HEK293 (cell line): Measurements from ENCODE around the gene TNFRSF14.

Experiments used
- CTCF ChIA-PET: fragments of 350-600 bp; formaldehyde crosslinking; extraction: SDS; loops from one replicate; lab custom pipeline; 2021; ENCODE audit warnings: antibody characterized with exemption; lab: Yijun Ruan, JAX
- POLR2A ChIA-PET: fragments of 300-600 bp; formaldehyde crosslinking; extraction: SDS; loops from one replicate; lab custom pipeline; 2020; ENCODE audit warnings: antibody characterized with exemption, inconsistent platforms; lab: Yijun Ruan, JAX
- H3K27ac ChIP-seq: fragments of 200-500 bp; sonication (Bioruptor generic); 2 replicates; pipeline ENCODE4 v1.5.1; 2014; ENCODE audit warnings: low read depth, low read length, control low read depth, inconsistent platforms; ENCODE audit errors: extremely low read depth
- H3K36me3 ChIP-seq, 2 experiments: fragments of 200-500 bp in 1 of 2; sonication (Bioruptor generic) in 1 of 2; 1 replicate in 1 of 2; 2 replicates in 1 of 2; pipeline ENCODE4 v1.5.1; 2014 to 2017; ENCODE audit warnings: inconsistent platforms in 2 of 2, low read length in 2 of 2; ENCODE audit not compliant: control insufficient read depth in 2 of 2, insufficient read depth in 1 of 2
- H3K4me1 ChIP-seq: fragments of 200-500 bp; sonication (Bioruptor generic); 2 replicates; pipeline ENCODE4 v1.5.1; 2014; ENCODE audit warnings: mild to moderate bottlenecking, low read length, inconsistent platforms; ENCODE audit not compliant: control insufficient read depth, insufficient read depth
- H3K4me3 ChIP-seq: 2 replicates; pipeline ENCODE4 v1.5.1; 2011; ENCODE audit warnings: low read depth, mild to moderate bottlenecking, control low read depth, low read length, moderate library complexity
- H3K9me3 ChIP-seq: fragments of 200-500 bp; sonication (Bioruptor generic); 2 replicates; pipeline ENCODE4 v1.5.1; 2014; ENCODE audit warnings: low read depth, low read length, inconsistent platforms; ENCODE audit not compliant: control insufficient read depth, insufficient read depth
- EGR2 ChIP-seq: fragments of 450-650 bp; formaldehyde crosslinking; IDR thresholded peaks from 2 replicates; pipeline ENCODE4 v1.5.1; 2016; ENCODE audit warnings: low read depth, missing biosample characterization, missing genetic modification characterization
- HOXA7 ChIP-seq: sonication (generic); formaldehyde crosslinking; IDR thresholded peaks from 2 replicates; pipeline ENCODE4 v1.8.1; 2022; ENCODE audit warnings: missing genetic modification reagents, borderline replicate concordance
- REPIN1 ChIP-seq: fragments of 450-650 bp; formaldehyde crosslinking; IDR thresholded peaks from 2 replicates; pipeline ENCODE4 v1.5.1; 2017; ENCODE audit warnings: missing biosample characterization, missing genetic modification characterization, low read depth
- SALL2 ChIP-seq: fragments of 450-650 bp; formaldehyde crosslinking; IDR thresholded peaks from 2 replicates; pipeline ENCODE4 v1.5.0; 2017; ENCODE audit warnings: missing biosample characterization, mild to moderate bottlenecking, missing genetic modification characterization, borderline replicate concordance
- ZFHX2 ChIP-seq: fragments of 450-650 bp; formaldehyde crosslinking; conservative IDR thresholded peaks from 2 replicates; pipeline ENCODE4 v1.5.1; 2016; ENCODE audit warnings: missing biosample characterization, missing genetic modification characterization
- ZFP69B ChIP-seq: fragments of 450-650 bp; formaldehyde crosslinking; IDR thresholded peaks from 2 replicates; pipeline ENCODE4 v1.5.1; 2016; ENCODE audit warnings: missing biosample characterization, missing genetic modification characterization
- ZNF121 ChIP-seq: fragments of 450-650 bp; formaldehyde crosslinking; IDR thresholded peaks from 2 replicates; pipeline ENCODE4 v1.5.1; 2016; ENCODE audit warnings: missing biosample characterization, missing genetic modification characterization
- ZNF174 ChIP-seq: fragments of 450-650 bp; formaldehyde crosslinking; IDR thresholded peaks from 2 replicates; pipeline ENCODE4 v1.5.0; 2017; ENCODE audit warnings: missing biosample characterization, mild to moderate bottlenecking, missing genetic modification characterization
- ZNF175 ChIP-seq: fragments of 450-650 bp; formaldehyde crosslinking; IDR thresholded peaks from 2 replicates; pipeline ENCODE4 v1.5.1; 2016; ENCODE audit warnings: missing biosample characterization, missing genetic modification characterization
- ZNF211 ChIP-seq: fragments of 450-650 bp; formaldehyde crosslinking; IDR thresholded peaks from 2 replicates; pipeline ENCODE4 v1.5.1; 2016; ENCODE audit warnings: low read depth, missing biosample characterization, missing genetic modification characterization
- ZNF239 ChIP-seq: fragments of 450-650 bp; formaldehyde crosslinking; IDR thresholded peaks from 2 replicates; pipeline ENCODE4 v1.5.1; 2016; ENCODE audit warnings: missing biosample characterization, missing genetic modification characterization
- ZNF24 ChIP-seq: fragments of 450-650 bp; formaldehyde crosslinking; IDR thresholded peaks from 2 replicates; pipeline ENCODE4 v1.5.1; 2016; ENCODE audit warnings: missing biosample characterization, missing genetic modification characterization
- ZNF266 ChIP-seq: fragments of 450-650 bp; formaldehyde crosslinking; IDR thresholded peaks from 2 replicates; pipeline ENCODE4 v1.5.1; 2016; ENCODE audit warnings: missing biosample characterization, missing genetic modification characterization, low read depth
- ZNF510 ChIP-seq: fragments of 450-650 bp; formaldehyde crosslinking; IDR thresholded peaks from 2 replicates; pipeline ENCODE4 v1.5.1; 2018; ENCODE audit warnings: mild to moderate bottlenecking, missing genetic modification characterization, missing biosample characterization; ENCODE audit not compliant: insufficient replicate concordance
- ZNF558 ChIP-seq: fragments of 450-650 bp; formaldehyde crosslinking; IDR thresholded peaks from 2 replicates; pipeline ENCODE4 v1.5.1; 2016; ENCODE audit warnings: missing biosample characterization, missing genetic modification characterization
- ZNF561 ChIP-seq: fragments of 450-650 bp; IDR thresholded peaks from 2 replicates; pipeline ENCODE4 v1.5.1; 2018; ENCODE audit warnings: missing biosample characterization, missing genetic modification characterization, borderline replicate concordance
- ZNF76 ChIP-seq: fragments of 450-650 bp; formaldehyde crosslinking; IDR thresholded peaks from 2 replicates; pipeline ENCODE4; 2016; ENCODE audit warnings: low read depth, missing biosample characterization, missing genetic modification characterization, borderline replicate concordance
- ZNF768 ChIP-seq: fragments of 450-650 bp; formaldehyde crosslinking; IDR thresholded peaks from 2 replicates; pipeline ENCODE4 v1.5.1; 2018; ENCODE audit warnings: missing biosample characterization, mild to moderate bottlenecking, missing genetic modification characterization
- ZNF777 ChIP-seq: fragments of 450-650 bp; formaldehyde crosslinking; IDR thresholded peaks from 2 replicates; pipeline ENCODE4 v1.5.1; 2017; ENCODE audit warnings: missing biosample characterization, missing genetic modification characterization, borderline replicate concordance
- ZNF843 ChIP-seq: fragments of 450-650 bp; formaldehyde crosslinking; IDR thresholded peaks from 2 replicates; pipeline ENCODE4 v1.5.1; 2016; ENCODE audit warnings: missing biosample characterization, missing genetic modification characterization
- TF ChIP-seq, protein P1 (sequence below): fragments of 450-650 bp; formaldehyde crosslinking; IDR thresholded peaks from 2 replicates; pipeline ENCODE4 v1.5.1; 2017; ENCODE audit warnings: missing biosample characterization, missing genetic modification characterization
- TF ChIP-seq, protein P2 (sequence below): fragments of 450-650 bp; formaldehyde crosslinking; IDR thresholded peaks from 2 replicates; pipeline ENCODE4 v1.5.1; 2016; ENCODE audit warnings: missing biosample characterization, missing genetic modification characterization
- TF ChIP-seq, protein P3 (sequence below): IDR thresholded peaks from 2 replicates; pipeline ENCODE4 v1.6.1; 2011; ENCODE audit warnings: mild to moderate bottlenecking, low read depth, low read length, borderline replicate concordance

Gene TNFRSF14

GRCh38 chr1:2517966-2518365, 38.2 kb upstream of the TNFRSF14 start:
- CTCF ChIA-PET, result interaction anchor here (0.6 kb wide), 1 partner anchor 557 kb away, joined by 3 read pairs; no protein-coding TSS in a partner anchor
- TF ChIP-seq HOXA7 (CRISPR knock-in tag), result no peak
- TF ChIP-seq, protein P1, sequence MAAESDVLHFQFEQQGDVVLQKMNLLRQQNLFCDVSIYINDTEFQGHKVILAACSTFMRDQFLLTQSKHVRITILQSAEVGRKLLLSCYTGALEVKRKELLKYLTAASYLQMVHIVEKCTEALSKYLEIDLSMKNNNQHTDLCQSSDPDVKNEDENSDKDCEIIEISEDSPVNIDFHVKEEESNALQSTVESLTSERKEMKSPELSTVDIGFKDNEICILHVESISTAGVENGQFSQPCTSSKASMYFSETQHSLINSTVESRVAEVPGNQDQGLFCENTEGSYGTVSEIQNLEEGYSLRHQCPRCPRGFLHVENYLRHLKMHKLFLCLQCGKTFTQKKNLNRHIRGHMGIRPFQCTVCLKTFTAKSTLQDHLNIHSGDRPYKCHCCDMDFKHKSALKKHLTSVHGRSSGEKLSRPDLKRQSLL, result no peak
- no peak for TF ChIP-seq ZNF777 (tag by site-specific recombination)
- no peak for TF ChIP-seq ZNF24 (tag by site-specific recombination)
- POLR2A ChIA-PET, result no interaction called here
- no peak overlapping the region for H3K4me3 ChIP-seq
- H3K9me3 ChIP-seq, result no peaks in the 10 kb centered on the region
- H3K36me3 ChIP-seq, result peaks cover 0 to 97% of the 10 kb centered on the region in 2 experiments; a peak in 2 of 3 replicates
- H3K4me1 ChIP-seq, result no peaks in the 10 kb centered on the region
- no peak overlapping the region for H3K27ac ChIP-seq

GRCh38 chr1:2518528-2518927, 37.6 kb upstream of the TNFRSF14 start:
- Histone ChIP-seq H3K4me3 (no peak overlapping the region), H3K27ac (no peak overlapping the region), H3K9me3 (no peaks in the 10 kb centered on the region), H3K36me3 (peaks cover 0 to 92% of the 10 kb centered on the region in 2 experiments; a peak in 2 of 3 replicates), H3K4me1 (peaks cover 5% of the 10 kb centered on the region; the same call in 1 of the 2 replicates)
- POLR2A ChIA-PET, result no interaction called here
- CTCF ChIA-PET, result no interaction called here
- TF ChIP-seq ZNF510 (tag by site-specific recombination) (no peak), ZFHX2 (tag by site-specific recombination) (peak; percentile 37)

DNA sequence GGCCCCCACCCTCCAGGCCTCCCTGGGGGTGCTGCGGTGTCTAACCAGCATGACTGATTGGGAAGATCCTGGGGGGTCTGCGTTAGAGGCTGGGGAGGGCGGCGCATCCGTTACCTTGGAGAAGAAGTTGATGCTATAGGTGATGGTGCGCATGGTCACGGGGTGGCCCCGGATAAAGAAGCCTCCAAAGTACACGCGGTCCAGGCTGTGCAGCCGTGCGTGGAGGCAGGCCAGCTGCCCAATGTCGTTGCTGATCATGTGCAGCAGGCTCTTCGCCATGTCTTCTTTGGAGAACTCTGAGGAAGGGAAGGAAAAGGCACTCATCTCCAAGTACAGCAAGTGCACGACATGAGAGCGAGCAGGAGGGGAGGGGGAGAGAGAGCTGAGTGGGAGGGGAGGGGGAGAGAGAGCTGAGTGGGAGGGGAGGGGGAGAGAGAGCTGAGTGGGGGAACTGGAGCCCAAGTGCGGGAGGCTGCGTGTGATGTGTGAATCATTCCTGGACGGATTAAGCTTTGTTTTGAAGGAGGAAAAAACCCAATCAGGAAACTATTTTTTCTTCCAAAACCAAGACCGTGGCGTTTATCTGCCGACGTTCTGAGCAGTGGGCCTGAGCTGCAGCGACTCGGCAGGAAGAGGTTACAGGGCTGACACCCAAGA, 37.0 kb upstream of the TNFRSF14 start:
- Histone ChIP-seq H3K36me3 (peaks cover 0 to 86% of the 10 kb centered on the region in 2 experiments; a peak in 2 of 3 replicates), H3K4me3 (no peak overlapping the region), H3K9me3 (no peaks in the 10 kb centered on the region), H3K4me1 (peaks cover 11% of the 10 kb centered on the region; the same call in 1 of the 2 replicates), H3K27ac (no peak overlapping the region)
- ChIA-PET POLR2A (interaction anchor here (0.6 kb wide), 1 partner anchor 796 kb away, joined by 3 read pairs; no protein-coding TSS in a partner anchor), CTCF (interaction anchor here (0.7 kb wide), 1 partner anchor 905 kb away, joined by 3 read pairs; no protein-coding TSS in a partner anchor)
- TF ChIP-seq SALL2 (no peak), EGR2 (tag by site-specific recombination) (peak; percentile 42; the same call in 1 of the 2 replicates), ZFHX2 (tag by site-specific recombination) (0 out of 2 replicates have a peak, but pooled peaks have one; percentile 40)

DNA sequence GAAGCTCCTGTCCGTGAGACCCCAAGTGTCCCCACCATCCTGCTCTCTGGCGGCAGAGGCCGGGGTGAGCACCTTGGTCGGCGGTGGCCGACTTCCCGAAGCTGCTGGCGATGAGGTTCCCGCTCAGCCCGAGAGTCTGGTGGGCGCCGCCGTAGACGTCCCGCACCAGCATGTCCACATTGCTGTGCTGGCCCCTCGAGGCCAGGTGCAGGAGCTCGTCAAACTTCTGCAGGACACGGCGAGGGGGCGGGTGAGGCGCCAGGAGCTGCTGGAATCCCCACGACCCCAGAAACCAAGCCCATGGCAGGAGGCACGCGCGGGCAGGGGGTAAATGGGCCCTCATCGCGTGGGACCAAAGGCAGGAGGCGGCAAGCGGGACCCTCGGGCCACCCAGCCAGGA, 36.4 kb upstream of the TNFRSF14 start:
- H3K4me1 ChIP-seq, result peaks cover 14% of the 10 kb centered on the region
- ChIA-PET POLR2A (interaction anchor here (0.6 kb wide), 1 partner anchor 797 kb away, joined by 3 read pairs; no protein-coding TSS in a partner anchor), CTCF (interaction anchor here (0.7 kb wide), 1 partner anchor 905 kb away, joined by 3 read pairs; no protein-coding TSS in a partner anchor)
- H3K27ac ChIP-seq, result no peak overlapping the region
- no peaks in the 10 kb centered on the region for H3K9me3 ChIP-seq
- H3K4me3 ChIP-seq, result no peak overlapping the region
- peaks cover 0 to 83% of the 10 kb centered on the region in 2 experiments; a peak in 2 of 3 replicates for H3K36me3 ChIP-seq
- TF ChIP-seq ZNF266 (tag by site-specific recombination), result no peak
- TF ChIP-seq ZNF843, result no peak
- TF ChIP-seq ZNF768 (tag by site-specific recombination), result no peak
- no peak for TF ChIP-seq ZNF211 (tag by site-specific recombination)
- TF ChIP-seq ZNF76 (tag by site-specific recombination), result no peak
- TF ChIP-seq ZNF121, result no peak
- TF ChIP-seq ZNF558 (tag by site-specific recombination), result no peak
- TF ChIP-seq, protein P2, sequence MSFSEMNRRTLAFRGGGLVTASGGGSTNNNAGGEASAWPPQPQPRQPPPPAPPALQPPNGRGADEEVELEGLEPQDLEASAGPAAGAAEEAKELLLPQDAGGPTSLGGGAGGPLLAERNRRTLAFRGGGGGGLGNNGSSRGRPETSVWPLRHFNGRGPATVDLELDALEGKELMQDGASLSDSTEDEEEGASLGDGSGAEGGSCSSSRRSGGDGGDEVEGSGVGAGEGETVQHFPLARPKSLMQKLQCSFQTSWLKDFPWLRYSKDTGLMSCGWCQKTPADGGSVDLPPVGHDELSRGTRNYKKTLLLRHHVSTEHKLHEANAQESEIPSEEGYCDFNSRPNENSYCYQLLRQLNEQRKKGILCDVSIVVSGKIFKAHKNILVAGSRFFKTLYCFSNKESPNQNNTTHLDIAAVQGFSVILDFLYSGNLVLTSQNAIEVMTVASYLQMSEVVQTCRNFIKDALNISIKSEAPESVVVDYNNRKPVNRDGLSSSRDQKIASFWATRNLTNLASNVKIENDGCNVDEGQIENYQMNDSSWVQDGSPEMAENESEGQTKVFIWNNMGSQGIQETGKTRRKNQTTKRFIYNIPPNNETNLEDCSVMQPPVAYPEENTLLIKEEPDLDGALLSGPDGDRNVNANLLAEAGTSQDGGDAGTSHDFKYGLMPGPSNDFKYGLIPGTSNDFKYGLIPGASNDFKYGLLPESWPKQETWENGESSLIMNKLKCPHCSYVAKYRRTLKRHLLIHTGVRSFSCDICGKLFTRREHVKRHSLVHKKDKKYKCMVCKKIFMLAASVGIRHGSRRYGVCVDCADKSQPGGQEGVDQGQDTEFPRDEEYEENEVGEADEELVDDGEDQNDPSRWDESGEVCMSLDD (tag by site-specific recombination), result no peak
- TF ChIP-seq, protein P3, sequence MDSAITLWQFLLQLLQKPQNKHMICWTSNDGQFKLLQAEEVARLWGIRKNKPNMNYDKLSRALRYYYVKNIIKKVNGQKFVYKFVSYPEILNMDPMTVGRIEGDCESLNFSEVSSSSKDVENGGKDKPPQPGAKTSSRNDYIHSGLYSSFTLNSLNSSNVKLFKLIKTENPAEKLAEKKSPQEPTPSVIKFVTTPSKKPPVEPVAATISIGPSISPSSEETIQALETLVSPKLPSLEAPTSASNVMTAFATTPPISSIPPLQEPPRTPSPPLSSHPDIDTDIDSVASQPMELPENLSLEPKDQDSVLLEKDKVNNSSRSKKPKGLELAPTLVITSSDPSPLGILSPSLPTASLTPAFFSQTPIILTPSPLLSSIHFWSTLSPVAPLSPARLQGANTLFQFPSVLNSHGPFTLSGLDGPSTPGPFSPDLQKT, result no peak
- TF ChIP-seq ZNF175 (tag by site-specific recombination), result no peak
- no peak for TF ChIP-seq ZFP69B (tag by site-specific recombination)
- no peak for TF ChIP-seq ZNF561
- TF ChIP-seq REPIN1 (tag by site-specific recombination), result no peak
- TF ChIP-seq ZNF174 (tag by site-specific recombination), result no peak
- no peak for TF ChIP-seq ZNF239 (tag by site-specific recombination)
